OCI-LY7 (cell line): ENCODE results near the gene DNMBP. TPM values are rescaled to one million over a fixed set of nuclear protein-coding genes. Genes with fewer than 3 reads are reported as not detected.

ENCODE experiments used
- BruUV-seq: library from RNA; stranded (reverse); fragments of 400-500 nt; replicated peaks from 2 replicates; lab custom pipeline; 2021; lab: Mats Ljungman, UMichigan
- CTCF ChIA-PET: fragments of 300-600 bp; sonication (Branson Sonifier 250); formaldehyde crosslinking; loops from one replicate; lab custom pipeline; 2022; ENCODE audit warnings: antibody characterized with exemption; ENCODE audit not compliant: unreplicated experiment; lab: Charles Lee
- POLR2A ChIA-PET: fragments of 300-600 bp; sonication (Branson Sonifier 250); formaldehyde crosslinking; loops from one replicate; lab custom pipeline; 2022; ENCODE audit warnings: antibody characterized with exemption; lab: Charles Lee
- DNase-seq: peaks from one replicate; pipeline ENCODE4 v3.0.0-alpha.2; 2015; ENCODE audit warnings: low spot score
- H2AFZ ChIP-seq: fragments of 200-600 bp; sonication (generic), shearing (Covaris generic); 2 replicates; pipeline ENCODE4 v1.6.1; 2014; ENCODE audit warnings: mild to moderate bottlenecking, antibody characterized with exemption, low read length, moderate library complexity
- H3K27ac ChIP-seq: fragments of 200-600 bp; sonication (generic); 2 replicates; pipeline ENCODE4 v1.5.1; 2014; ENCODE audit warnings: mixed run types, low read depth, mild to moderate bottlenecking, moderate library complexity, low read length, inconsistent platforms; ENCODE audit not compliant: poor library complexity, severe bottlenecking
- H3K36me3 ChIP-seq: fragments of 200-600 bp; sonication (generic); 2 replicates; pipeline ENCODE4 v1.6.1; 2014; ENCODE audit warnings: mild to moderate bottlenecking, antibody characterized with exemption, low read length, moderate library complexity, mixed read lengths; ENCODE audit not compliant: insufficient read depth
- H3K4me1 ChIP-seq: fragments of 200-600 bp; sonication (generic); 2 replicates; pipeline ENCODE4 v1.5.1; 2014; ENCODE audit warnings: mild to moderate bottlenecking, low read length; ENCODE audit not compliant: insufficient read depth, poor library complexity, severe bottlenecking
- H3K4me2 ChIP-seq: fragments of 200-600 bp; sonication (generic); 2 replicates; pipeline ENCODE4 v1.6.1; 2014; ENCODE audit warnings: mild to moderate bottlenecking, low read length
- H3K4me3 ChIP-seq: fragments of 200-600 bp; sonication (generic); 2 replicates; pipeline ENCODE4 v1.5.1; 2014; ENCODE audit warnings: mild to moderate bottlenecking, low read depth, low read length; ENCODE audit not compliant: poor library complexity, severe bottlenecking
- H3K79me2 ChIP-seq: fragments of 200-600 bp; sonication (generic); 2 replicates; pipeline ENCODE4 v1.6.1; 2016; ENCODE audit warnings: low read depth, mild to moderate bottlenecking, low read length, moderate library complexity, mixed read lengths; ENCODE audit not compliant: insufficient read depth
- H3K9me2 ChIP-seq: fragments of 200-600 bp; sonication (generic); 2 replicates; pipeline ENCODE4 v1.6.1; 2016; ENCODE audit warnings: mild to moderate bottlenecking, low read length, mixed read lengths; ENCODE audit not compliant: insufficient read depth
- H3K9me3 ChIP-seq: fragments of 200-600 bp; sonication (generic); 2 replicates; pipeline ENCODE4 v1.6.1; 2014; ENCODE audit warnings: mild to moderate bottlenecking, mixed run types, low read length, mixed read lengths
- H4K20me1 ChIP-seq: fragments of 200-600 bp; sonication (generic); 2 replicates; pipeline ENCODE4 v1.6.1; 2014; ENCODE audit warnings: mild to moderate bottlenecking, antibody characterized with exemption, low read length, moderate library complexity, mixed read lengths; ENCODE audit not compliant: insufficient read depth
- EZH2phosphoT487 ChIP-seq: fragments of 200-600 bp; sonication (generic); IDR thresholded peaks from 2 replicates; pipeline ENCODE4 v1.6.1; 2018; ENCODE audit warnings: low read depth, borderline replicate concordance, mild to moderate bottlenecking, mixed run types, antibody characterized with exemption, low read length, moderate library complexity, mixed read lengths
- intact Hi-C: fragments of 100-400 bp; cut with micrococcal nuclease; formaldehyde crosslinking; loops from one replicate; pipeline ENCODE4 v1.10.0; 2022; ENCODE audit not compliant: unreplicated experiment
- total RNA-seq, 2 experiments: library from RNA; depleted of rRNA in 1 of 2; stranded (reverse); fragments of >200 nt in 1 of 2; shearing (Covaris generic) in 1 of 2; gene quantifications; 2 replicates each; pipeline ENCODE4 v1.2.3, GENCODE V29; 2014 to 2022
- TF ChIP-seq, protein P1 (sequence below): fragments of 200-600 bp; sonication (generic); conservative IDR thresholded peaks from 2 replicates; pipeline ENCODE4 v1.5.1; 2014; ENCODE audit warnings: mild to moderate bottlenecking, antibody characterized with exemption, low read length, moderate library complexity, mixed read lengths

The DNMBP gene
- total RNA-seq, 2 experiments from 2014 or later, result 27.0 to 36.2 TPM

GRCh38 chr10:99975942-99976809 is 33.6 kb downstream of the DNMBP start:
- Histone ChIP-seq H3K79me2 (peaks cover 92% of the 10 kb centered on the region), H3K27ac (peak overlapping the region; percentile 18), H3K9me2 (no peaks in the 10 kb centered on the region), H3K4me1 (peaks cover 67% of the 10 kb centered on the region), H3K4me3 (peak overlapping the region; percentile 12), H3K36me3 (peaks cover 24% of the 10 kb centered on the region), H3K9me3 (no peaks in the 10 kb centered on the region), H2AFZ (no peak overlapping the region), H4K20me1 (peaks cover 2% of the 10 kb centered on the region; the same call in 1 of the 2 replicates), H3K4me2 (peak overlapping the region; percentile 55)
- ChIA-PET POLR2A (interaction anchor here (0.5 to 1.4 kb wide), 7 partner anchors 17 to 117 kb away, joined by 3 to 8 read pairs (median 3); no protein-coding TSS in a partner anchor), CTCF (no interaction called here)
- no TSS peak for BruUV-seq
- TF ChIP-seq, protein P1, sequence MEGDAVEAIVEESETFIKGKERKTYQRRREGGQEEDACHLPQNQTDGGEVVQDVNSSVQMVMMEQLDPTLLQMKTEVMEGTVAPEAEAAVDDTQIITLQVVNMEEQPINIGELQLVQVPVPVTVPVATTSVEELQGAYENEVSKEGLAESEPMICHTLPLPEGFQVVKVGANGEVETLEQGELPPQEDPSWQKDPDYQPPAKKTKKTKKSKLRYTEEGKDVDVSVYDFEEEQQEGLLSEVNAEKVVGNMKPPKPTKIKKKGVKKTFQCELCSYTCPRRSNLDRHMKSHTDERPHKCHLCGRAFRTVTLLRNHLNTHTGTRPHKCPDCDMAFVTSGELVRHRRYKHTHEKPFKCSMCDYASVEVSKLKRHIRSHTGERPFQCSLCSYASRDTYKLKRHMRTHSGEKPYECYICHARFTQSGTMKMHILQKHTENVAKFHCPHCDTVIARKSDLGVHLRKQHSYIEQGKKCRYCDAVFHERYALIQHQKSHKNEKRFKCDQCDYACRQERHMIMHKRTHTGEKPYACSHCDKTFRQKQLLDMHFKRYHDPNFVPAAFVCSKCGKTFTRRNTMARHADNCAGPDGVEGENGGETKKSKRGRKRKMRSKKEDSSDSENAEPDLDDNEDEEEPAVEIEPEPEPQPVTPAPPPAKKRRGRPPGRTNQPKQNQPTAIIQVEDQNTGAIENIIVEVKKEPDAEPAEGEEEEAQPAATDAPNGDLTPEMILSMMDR, result no peak
- no peak for TF ChIP-seq EZH2phosphoT487
- intact Hi-C loops, result loop anchor here (2.0 kb wide), 1 partner anchor 33 kb away; the partner anchor contains the start of gene DNMBP
- no peak for DNase-seq

DNA sequence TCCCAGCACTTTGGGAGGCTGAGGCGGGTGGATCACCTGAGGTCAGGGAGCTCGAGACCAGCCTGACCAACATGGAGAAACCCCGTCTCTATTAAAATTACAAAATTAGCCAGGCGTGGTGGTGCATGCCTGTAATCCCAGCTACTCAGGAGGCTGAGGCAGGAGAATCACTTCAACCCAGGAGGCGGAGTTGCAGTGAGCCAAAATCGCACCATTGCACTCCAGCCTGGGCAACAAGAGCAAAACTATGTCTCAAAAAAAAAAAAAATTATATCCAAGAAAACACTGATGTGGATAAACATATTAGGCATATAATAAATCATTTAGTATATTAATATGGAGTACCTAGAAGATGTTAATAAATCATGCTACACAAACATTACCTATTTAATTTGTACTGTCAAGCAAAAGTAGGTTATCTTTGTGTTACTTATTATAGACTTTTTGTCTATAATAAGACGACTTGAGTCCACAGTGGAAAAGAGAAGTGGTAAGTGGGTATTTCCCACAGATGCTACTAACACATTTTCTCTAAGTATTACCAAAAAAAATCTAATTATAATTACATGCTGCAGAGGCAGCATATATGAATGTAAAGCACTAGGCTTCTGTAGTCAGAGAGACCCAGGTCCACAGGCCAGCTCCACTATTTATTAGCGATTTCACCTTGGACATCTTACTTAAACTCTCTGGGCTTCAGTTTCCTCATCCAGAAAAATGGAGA is 34.5 kb downstream of the DNMBP start:
- Histone ChIP-seq H3K79me2 (peaks cover 84% of the 10 kb centered on the region), H3K4me2 (peak overlapping the region; percentile 55), H4K20me1 (peaks cover 2% of the 10 kb centered on the region; the same call in 1 of the 2 replicates), H3K4me3 (peak overlapping the region; percentile 12), H2AFZ (no peak overlapping the region), H3K36me3 (peaks cover 31% of the 10 kb centered on the region), H3K27ac (peak overlapping the region; percentile 18), H3K4me1 (peaks cover 59% of the 10 kb centered on the region), H3K9me2 (no peaks in the 10 kb centered on the region), H3K9me3 (no peaks in the 10 kb centered on the region)
- no TSS peak for BruUV-seq
- CTCF ChIA-PET, result no interaction called here
- peak; percentile 29 for DNase-seq
- intact Hi-C loops, result no loop called here
- TF ChIP-seq, protein P1, result no peak
- TF ChIP-seq EZH2phosphoT487, result no peak
- POLR2A ChIA-PET, result interaction anchor here (0.6 to 1.4 kb wide), 6 partner anchors 8 to 71 kb away, joined by 3 to 8 read pairs (median 4); no protein-coding TSS in a partner anchor
